GM19035 (cell line): Measurements from ENCODE around the gene CDH23.

ENCODE experiments used
- ATAC-seq: cut with Tn5 transposase; IDR thresholded peaks from one replicate; pipeline ENCODE4 v1.9.1; 2021; ENCODE audit not compliant: unreplicated experiment

The CDH23 gene

DNA sequence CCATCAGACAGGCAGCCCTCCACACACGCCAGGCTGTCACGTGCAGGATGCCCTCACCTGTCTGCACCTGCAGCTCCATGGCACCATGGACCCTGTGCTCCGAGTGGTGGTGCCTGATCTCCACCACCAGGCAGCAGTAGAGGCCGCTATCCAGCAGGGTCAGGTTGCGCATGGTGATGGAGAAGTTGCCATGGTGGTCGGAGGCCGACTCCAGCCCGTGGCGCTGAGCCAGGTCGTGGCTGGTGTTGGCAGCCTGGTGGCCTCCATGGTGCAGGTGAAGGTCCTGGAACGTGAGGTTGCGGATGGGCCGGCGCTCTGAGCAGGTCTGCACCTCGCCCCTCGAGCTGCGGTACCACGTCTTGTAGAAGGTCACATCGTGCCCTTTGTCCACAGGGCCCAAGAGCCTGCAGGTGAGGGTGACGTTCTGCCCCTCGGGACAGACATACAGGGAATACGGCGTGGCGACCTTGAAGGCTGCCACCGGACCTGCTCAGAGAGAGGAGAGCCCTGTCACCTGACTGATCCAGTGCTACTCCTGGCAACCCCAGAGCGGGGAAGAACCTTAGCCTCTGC is 364.9 kb downstream of the CDH23 start:
- no peak for ATAC-seq

DNA sequence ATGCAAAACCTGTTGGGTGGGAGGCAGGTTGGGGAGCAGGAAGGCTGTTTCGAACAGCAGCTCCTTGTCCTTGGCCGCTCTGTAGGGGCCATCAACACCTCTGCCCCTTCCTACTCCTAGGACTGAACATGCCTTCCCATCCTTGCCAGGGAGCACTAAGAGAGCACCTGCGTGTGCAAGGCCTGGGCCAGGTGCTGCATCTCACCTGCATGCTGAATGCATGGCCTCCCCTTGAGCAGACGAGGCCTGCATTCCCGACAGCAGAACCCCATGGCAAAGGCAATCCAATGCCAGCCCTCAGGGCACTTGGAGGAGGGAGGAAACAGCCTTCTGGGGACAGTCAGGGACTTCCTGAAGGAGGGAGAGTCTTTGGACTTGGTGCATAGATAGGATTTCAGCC is 365.6 kb downstream of the CDH23 start:
- no peak for ATAC-seq

DNA sequence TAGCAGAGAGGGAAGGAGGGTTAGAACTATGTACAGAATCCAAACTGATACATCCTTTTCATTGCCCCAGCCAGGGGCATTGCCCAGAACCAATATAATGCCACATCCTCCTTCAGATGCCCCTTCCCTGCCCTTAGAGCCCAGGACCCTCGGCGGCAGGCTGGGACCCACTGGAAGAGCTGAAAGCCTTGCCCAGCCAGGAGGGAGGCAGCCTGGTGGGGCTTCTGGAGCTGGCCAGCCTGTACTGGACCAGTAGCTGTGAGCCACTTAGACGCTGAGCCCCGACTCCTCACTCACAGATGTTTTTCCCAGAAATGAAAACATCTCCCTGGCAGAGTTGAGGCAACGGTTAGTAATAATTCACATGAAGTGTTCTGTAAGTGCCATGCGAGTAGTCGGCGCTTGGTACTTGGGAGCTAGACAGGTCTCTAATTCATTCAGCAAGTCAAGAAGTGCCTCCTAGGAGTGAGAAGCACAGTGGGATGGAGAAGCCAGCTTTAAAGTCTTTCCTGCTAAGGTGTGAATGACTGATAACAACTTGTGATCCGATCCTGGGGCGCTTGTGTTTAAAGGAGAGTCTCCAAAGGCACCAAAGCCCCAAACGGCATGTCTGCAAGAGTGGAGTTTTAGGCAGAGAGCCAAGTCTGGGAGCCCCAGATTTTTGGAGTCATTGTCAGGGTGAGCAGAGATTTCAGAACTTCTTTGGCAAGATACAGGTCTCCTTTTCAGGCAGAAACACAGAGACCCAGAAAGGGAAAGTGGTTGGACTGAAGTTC is 366.8 kb downstream of the CDH23 start:
- no peak for ATAC-seq

DNA sequence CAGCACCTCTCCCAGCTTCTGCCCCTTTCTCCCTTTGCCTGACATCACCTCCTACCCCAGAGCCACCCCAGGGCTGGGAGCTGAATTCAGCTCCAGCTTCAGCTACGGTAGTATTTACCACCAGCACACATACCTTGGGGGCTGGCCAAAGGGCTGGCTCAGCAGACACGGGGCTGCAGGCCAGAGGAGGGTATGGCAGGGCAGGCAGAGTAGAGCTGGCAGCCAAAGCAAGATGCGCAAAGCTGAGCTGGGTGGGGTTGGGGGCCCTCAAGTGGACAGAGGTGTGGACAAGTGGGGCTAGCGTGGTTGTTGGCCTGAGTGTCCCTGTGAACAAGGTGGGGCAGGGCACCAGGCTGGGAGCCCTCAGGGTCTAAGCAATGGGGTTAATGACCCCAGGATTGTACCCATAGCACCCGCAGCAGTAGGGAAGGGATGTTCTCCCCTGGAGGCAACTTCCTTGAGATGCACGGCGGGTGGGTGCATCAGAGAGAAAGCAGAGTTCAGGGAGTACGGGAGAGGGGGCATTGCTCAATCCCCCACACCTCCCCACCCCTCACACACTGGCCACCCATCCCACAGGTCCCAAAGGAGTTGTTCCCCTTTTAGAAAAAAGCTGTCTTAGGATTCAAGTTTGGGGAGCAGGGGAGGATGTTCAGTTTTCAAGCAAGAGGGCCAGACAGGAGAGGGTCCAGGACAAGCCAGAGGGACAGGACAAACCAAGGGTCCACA is 368.6 kb downstream of the CDH23 start:
- no peak for ATAC-seq

DNA sequence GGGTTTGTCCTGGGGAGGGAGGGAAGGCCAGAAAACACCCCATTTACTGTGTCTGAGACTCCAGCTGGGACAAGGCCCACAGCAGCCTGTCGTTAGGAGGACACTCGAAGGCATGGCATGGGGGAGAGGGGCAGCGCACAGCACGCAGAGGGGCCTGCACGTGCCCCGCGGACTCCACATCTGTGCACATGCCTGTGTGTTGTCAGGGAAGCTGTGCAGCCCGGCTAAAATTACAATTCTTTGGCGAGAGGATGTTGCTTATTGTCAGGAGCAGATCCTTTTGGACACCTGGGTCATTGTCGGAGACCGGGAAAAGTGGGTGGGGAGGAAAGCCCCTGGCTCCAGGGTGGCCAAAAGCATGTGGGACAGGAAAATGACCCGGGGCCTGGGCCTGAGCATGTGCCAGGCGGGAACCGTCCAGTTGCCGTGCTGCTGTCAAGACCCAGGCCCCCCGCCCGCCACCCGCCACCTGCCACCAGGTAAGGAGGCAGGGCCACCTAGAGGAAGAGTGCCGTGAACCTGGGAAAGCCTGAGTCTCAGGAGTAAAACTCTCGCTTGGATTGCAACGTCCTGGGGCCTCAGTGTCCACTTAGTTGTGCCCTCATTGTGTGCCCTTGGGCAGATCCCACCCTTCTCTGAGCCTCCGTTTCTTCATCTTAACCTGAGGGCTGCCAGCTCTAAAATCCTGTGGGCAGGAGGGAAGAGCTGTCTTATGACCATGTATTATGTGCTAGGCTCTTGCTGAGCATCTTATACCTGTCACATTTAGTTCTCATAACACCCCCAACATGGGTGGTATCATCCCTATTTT is 369.4 kb downstream of the CDH23 start:
- ATAC-seq: no peak

DNA sequence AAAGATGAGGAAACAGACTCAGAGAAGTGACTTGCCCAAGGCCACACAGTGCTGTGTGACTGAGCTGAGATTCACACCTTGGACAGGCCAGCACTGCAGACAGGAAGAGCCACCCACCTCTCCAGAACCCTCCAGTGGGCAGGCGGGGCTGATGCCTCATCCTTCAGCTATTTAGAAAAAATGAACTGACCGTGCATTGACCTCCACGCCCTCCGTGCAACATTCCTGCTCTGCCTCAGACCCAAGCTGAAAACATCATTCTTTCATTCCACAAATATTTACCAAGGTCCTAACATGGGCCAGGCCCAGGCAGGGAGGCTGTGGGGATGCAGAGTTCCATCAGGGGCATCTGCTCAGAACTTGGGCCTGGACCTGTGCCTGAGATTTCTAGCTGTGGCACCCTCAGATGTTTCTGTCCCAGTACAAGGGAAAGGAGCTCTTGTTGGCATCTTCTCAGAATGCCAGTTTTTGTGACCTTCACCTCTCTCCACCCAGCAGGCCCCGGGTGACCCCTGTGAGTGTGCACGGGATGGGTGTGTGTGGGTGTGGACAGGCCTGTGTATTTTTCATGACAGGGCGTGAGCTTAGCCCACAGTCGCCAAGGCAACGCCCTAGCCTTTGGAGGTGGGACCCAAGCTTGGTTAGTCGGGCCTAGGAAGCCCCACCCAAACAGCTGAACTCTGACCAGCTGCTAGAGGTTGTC is 370.1 kb downstream of the CDH23 start:
- ATAC-seq: no peak

DNA sequence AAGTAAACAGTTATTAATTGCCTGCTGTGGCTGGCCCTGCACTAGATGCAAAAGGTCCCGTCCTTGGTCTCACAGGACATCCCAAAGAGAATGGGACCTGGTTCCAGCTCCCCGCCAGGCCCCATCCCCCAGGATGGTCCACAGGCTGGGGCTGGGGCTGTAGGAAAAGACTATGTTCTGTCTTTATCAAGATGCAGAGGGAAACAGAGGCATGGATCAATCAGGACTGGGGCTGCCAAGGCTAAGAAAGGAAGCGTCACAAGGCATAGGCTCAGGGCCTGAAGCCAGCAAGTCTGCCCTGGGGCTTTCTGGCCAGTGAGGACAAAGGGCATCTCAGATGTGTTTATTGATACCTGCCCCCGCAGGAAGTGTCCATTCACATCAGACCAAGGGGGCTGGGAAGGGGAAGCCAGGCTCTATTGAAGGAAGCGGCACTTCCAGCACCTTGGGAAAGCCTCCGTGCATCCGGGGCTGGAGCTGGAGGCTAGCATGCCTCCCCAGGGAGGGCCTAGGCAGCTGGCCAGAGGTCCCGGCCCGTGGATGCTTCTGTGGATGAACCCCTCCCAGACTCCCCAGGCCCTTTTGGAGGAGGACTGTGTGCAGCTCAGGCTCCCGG is 370.8 kb downstream of the CDH23 start:
- ATAC-seq: no peak

DNA sequence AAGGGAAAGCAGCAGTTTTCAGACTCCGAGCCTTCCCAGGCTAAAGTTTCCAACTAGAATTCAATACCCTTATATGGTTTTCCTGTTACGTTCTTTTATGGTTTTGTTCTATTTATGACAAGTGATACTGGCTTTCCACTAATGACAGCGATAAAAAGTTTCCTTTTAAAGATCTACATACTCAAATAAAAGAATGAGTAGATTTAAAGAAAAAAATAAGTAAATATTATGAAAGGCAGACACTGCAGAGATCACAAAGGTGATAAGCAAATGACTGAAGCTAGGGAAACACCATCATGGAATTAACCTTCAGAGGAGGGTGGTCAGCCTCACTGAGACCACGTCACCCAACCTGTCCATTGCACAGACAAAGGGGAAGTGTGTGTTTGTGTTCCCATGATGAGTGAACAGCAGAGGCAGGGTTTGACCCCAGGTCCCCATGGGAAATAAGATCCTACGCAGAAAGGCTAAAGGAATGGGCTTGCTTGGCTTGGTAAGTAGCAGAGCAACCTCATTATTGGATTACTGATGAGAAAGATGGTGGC is 372.6 kb downstream of the CDH23 start:
- peak; percentile 24 for ATAC-seq

DNA sequence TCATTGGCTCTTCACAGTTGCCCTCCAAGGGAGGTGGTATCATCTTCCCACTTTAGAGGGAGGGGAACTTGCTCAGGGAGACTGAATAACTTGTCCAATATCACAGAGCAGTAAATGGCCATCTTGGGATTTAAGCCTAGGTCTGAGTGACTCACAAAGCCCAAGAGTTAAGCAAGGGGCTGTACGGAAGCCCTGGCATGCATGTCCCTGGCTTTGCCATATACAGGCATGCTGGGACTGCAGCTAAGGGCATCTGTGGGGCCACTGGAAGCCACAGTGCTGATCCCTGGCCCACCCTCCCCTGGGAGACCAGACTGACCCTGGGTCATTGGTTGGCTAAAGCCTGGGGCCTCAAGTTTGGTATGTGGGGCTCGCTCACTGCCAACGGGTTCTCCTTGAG is 373.5 kb downstream of the CDH23 start:
- no peak for ATAC-seq

DNA sequence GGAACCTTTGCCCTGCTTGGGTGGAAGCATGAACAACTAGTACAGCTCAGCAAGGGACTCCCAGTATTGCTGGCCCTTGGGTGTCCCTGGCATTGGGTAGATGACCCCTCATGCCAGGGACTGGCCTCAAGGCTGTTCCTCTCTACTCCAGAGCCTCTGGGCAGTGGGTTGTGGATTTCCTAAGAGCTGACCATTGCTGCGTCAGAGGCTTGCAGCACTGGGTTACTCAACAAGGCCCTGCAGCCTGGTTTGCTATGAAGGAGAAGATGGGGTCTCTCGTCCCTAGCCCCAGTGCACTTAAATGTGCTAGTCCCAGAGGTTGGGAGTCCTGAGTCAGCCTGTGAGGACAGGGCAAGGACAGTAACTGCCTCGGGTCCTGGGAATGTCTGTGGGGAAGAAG is 374.1 kb downstream of the CDH23 start:
- no peak for ATAC-seq

DNA sequence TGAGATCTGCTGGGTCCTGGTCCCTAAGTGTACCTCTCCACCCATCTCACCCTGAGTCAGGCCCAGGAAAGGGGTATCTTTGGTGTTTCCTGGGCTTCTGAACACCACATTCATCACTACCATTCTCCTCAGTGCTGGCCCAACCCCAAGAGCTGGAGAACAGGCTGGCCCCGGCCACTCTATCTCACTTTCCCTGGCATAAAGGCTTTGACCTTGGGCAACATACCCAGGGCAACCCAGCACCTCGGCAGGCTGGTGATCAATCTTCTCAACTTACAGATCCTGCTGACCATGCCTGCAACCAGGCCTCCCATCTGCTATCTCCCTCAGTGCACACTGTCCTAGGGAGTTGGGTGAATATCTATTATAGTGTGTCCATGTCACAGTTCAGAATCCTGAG is 374.5 kb downstream of the CDH23 start:
- no peak for ATAC-seq

DNA sequence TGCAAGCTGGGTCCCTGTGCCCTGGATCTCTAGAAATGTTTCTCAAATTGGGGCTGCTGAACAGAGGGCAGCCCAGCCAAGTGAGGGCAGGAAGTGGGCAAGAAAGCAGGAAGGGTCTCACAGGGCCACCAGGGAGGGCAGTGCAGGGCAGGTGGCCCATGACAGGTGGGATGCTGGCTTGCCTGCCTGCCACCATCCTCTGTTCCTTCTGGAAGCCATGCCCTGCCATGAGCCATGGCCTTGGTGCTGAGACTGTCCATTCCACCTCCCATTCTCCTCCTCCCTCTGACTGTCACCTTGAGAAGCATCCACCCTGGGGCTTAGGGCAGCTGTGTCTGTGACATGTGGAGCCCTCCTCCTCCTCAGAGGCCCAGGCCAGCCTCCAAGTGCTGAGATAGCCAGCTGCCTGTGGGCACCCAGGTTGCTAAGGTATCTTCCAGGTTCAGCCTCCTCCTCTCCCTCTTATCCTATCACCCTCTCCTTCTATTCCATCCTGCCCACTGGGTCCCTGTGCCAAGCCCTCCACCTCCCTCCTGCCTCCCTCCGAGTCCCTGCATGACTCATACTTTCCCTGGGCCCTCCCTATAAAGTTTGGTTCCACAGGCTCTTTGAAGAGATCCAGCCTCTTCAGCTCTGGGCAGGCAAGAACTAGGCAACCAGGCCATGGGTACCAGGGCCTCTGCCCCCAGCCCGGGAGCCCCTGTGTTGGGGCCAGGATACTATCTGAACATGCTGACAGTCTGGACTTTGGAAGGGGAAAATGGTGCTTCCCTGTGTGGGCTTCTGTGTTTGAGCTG is 375.3 kb downstream of the CDH23 start:
- no peak for ATAC-seq

DNA sequence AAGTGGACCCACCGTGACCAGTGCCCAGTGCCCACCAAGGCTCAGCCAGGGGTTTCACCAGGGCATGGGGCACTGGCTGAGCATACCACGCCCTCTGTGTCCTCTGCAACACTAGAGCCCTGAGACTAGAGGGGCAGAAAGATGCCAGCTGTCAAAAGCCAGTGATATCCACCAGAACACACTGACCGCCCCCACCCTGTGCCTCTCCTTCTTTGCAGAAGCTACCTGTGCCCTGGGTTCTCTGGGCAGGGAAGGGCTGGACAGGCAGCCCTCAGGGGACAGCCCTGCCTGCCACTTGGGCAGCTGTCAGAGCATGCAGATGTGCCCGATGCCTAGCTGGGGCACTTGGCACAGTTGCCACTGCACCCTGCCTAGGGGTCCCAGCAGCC is 376.1 kb downstream of the CDH23 start:
- no peak for ATAC-seq

DNA sequence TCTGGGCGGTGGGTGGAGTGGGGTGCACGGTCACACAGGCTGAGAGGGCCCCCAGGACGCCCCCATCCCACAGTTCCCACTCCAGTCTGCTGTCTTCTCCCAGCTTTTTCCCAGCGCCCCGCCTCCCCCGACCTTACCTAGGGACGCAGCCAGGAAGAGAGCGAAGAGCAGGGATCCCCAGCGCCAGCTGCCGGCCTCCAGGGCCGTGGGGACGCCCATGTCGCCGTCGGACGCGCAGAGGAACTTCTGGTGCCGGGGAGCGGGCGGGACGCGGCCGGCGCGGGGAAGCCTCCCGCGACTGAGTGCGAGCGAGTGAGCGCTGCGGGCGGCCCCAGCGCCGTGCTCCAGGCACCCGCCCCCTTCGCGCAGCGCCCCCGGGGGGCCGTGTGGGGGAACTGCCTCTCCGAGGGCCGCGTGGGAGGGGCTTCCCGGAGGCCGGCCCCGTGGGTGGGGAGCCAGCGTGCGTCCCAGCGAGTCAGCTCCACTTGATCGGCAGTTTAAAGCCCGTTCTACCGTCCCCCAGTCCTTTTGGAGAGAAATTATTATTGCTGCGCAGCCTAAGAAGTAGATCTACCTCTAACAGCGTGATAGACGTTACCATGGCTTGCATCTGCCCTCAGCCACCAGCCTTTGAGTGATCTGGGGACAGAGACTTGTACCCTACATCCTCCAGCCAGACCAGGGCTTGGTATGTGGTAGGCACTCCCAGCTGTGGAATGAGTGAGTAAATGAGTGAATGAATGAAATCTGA is 376.7 kb downstream of the CDH23 start, which contains the start of gene VSIR:
TSS of gene VSIR (minus strand) at position 300 of the 751 bp plus-strand sequence. CDS start at position 219, 81 bp downstream.
- ATAC-seq: peak; percentile 48

DNA sequence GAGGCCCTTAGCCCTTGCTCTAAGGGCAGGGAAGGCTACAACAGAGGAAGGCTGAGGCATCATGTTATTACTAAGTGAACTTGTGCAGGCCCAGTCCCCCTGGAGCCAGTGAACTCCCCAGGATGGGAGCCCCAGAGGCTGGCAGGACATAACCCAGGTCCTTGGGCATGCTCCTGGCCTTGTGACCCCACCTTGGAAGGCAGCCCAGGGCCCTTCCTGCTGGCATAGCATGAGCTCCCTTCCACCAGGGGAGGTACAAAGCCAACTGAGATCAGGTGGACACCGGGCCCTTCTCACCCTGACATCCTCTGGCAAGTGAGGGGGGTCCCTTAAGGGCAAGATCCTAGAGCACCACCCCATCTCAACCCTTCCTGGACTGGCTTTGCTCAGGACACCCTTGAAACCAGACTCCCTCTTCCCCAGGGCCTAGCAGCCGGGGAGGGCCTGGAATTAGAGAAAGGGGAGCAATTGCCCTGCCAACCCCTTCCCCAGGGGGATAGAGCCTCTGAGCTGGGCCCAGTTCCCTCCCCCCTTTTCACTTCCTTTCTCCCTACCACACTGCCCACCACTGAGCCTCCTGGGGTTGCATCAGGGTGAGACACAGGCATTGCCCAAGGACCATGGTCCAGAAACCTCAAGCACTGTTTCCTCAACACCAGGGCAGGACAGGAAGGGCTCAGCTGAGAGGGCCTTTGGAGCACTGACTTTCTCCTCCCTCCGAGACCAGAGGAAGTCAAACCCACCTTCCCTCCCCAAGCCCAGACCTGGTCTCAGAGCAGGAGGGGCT is 378.4 kb downstream of the CDH23 start:
- ATAC-seq: no peak

DNA sequence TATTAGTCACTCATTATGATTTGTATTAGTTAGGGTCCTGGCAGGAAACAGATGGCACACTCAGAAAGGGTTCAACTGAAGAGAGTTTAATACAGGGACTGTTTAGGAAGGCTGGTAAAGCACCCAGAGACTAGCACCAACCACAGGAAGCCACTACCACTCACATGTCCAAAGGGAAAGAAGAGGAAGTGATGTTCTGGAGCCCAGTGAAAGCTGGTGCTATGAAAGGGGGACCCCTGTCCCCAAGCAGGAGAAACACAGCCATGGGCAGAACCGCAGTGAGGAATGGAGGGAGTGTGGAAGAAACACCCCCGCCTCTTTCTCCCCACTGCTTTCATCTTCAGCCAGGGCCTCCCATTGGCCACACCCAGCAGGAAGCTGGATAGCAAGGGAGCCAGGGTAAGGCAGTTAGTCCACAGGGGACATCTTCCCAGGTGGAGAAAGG is 379.8 kb downstream of the CDH23 start:
- ATAC-seq: no peak

DNA sequence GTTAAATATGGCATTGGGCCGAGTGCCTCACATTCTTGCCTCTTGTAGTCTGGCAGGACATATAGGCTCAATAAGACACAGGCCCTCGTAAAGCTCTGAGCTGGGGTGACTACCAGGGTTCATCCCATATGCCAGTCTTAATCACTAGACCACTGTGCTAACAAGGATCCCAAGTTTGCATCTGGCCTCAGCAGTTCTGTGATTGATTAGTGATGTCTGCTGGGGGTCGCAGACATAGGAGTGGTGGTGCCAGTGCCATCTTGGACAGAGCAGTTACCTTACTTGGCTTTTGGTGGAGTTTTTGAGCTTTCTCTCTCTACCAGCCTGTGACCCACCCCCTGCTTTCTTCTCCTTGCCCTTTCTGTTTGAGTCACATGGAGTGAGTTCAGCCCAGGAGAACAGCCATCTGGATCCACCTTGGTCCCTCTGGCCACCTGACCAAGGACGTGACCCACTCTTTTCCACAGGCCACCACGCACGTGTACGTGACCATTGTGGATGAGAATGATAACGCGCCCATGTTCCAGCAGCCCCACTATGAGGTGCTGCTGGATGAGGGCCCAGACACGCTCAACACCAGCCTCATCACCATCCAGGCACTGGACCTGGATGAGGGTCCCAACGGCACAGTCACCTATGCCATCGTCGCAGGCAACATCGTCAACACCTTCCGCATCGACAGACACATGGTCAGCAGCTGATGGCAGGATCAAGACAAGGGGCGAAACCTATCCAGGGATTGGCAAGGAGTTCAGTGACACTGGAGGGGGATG is 380.7 kb downstream of the CDH23 start:
- no peak for ATAC-seq
